Activated naive CD8-positive, alpha-beta T cell treated with anti-CD3 and anti-CD28 coated beads for 36 hours (primary cell): ENCODE data around the gene LLGL2. TPM values are rescaled to one million over a fixed set of nuclear protein-coding genes. Genes with fewer than 3 reads are reported as not detected.
A peak's percentile ranks its signal among the peaks of the same experiment; 100 is the strongest.

ENCODE experiments used
- DNase-seq: peaks from one replicate; pipeline ENCODE4 v3.0.0; 2021
- H3K27ac Mint-ChIP-seq: one replicate; pipeline ENCODE4 v1.8.0; 2022; ENCODE audit warnings: mild to moderate bottlenecking, moderate library complexity, mixed read lengths
- H3K27me3 Mint-ChIP-seq: one replicate; pipeline ENCODE4 v1.8.0; 2022; ENCODE audit warnings: mild to moderate bottlenecking, mixed read lengths
- H3K36me3 Mint-ChIP-seq: one replicate; pipeline ENCODE4 v1.8.0; 2021; ENCODE audit warnings: mild to moderate bottlenecking, mixed read lengths
- H3K4me1 Mint-ChIP-seq: one replicate; pipeline ENCODE4 v1.8.0; 2021; ENCODE audit warnings: mixed read lengths
- H3K4me3 Mint-ChIP-seq: one replicate; pipeline ENCODE4 v1.8.0; 2022; ENCODE audit warnings: mild to moderate bottlenecking, moderate library complexity, mixed read lengths
- H3K9me3 Mint-ChIP-seq: one replicate; pipeline ENCODE4 v1.8.0; 2022; ENCODE audit warnings: mixed read lengths
- total RNA-seq, 2 experiments: library from RNA; stranded (reverse); gene quantifications; one replicate each; pipeline ENCODE4 v1.2.3, GENCODE V29; 2021

LLGL2 gene
- total RNA-seq, 2 experiments from 2014 or later = 4.8 to 5.0 TPM

GRCh38 chr17:75487351-75488070 is 38.0 kb upstream of the LLGL2 start:
- peak overlapping the region; percentile 53 for H3K4me3 Mint-ChIP-seq
- H3K27me3 Mint-ChIP-seq = no peaks in the 10 kb centered on the region
- H3K4me1 Mint-ChIP-seq = peaks cover 18% of the 10 kb centered on the region
- no peaks in the 10 kb centered on the region for H3K9me3 Mint-ChIP-seq
- peaks cover 6% of the 10 kb centered on the region for H3K36me3 Mint-ChIP-seq
- peak overlapping the region; percentile 92 for H3K27ac Mint-ChIP-seq
- DNase-seq = peak; percentile 50

- Mint-ChIP-seq H3K9me3 (no peaks in the 10 kb centered on the region), H3K36me3 (peaks cover 6% of the 10 kb centered on the region), H3K27me3 (no peaks in the 10 kb centered on the region), H3K27ac (peak overlapping the region; percentile 92), H3K4me1 (peaks cover 18% of the 10 kb centered on the region), H3K4me3 (no peak overlapping the region)
- no peak for DNase-seq
Observed at GRCh38 chr17:75488693-75489510, 36.6 kb upstream of the LLGL2 start.

- H3K27ac Mint-ChIP-seq = peak overlapping the region; percentile 31
- peaks cover 18% of the 10 kb centered on the region for H3K4me1 Mint-ChIP-seq
- H3K9me3 Mint-ChIP-seq = no peaks in the 10 kb centered on the region
- H3K27me3 Mint-ChIP-seq = no peaks in the 10 kb centered on the region
- no peak overlapping the region for H3K4me3 Mint-ChIP-seq
- no peak for DNase-seq
- peaks cover 6% of the 10 kb centered on the region for H3K36me3 Mint-ChIP-seq
Observed at GRCh38 chr17:75489511-75489955, 36.0 kb upstream of the LLGL2 start.

GRCh38 chr17:75490173-75490743 is 35.2 kb upstream of the LLGL2 start:
- Mint-ChIP-seq H3K27me3 (no peaks in the 10 kb centered on the region), H3K9me3 (no peaks in the 10 kb centered on the region), H3K4me3 (no peak overlapping the region), H3K36me3 (peaks cover 6% of the 10 kb centered on the region), H3K4me1 (peaks cover 18% of the 10 kb centered on the region), H3K27ac (no peak overlapping the region)
- no peak for DNase-seq

GRCh38 chr17:75490953-75491649 is 34.4 kb upstream of the LLGL2 start:
- Mint-ChIP-seq H3K4me3 (no peak overlapping the region), H3K36me3 (peaks cover 6% of the 10 kb centered on the region), H3K4me1 (peaks cover 18% of the 10 kb centered on the region), H3K9me3 (no peaks in the 10 kb centered on the region), H3K27me3 (no peaks in the 10 kb centered on the region), H3K27ac (no peak overlapping the region)
- DNase-seq = no peak

- Mint-ChIP-seq H3K27ac (no peak overlapping the region), H3K4me3 (no peak overlapping the region), H3K4me1 (peaks cover 16% of the 10 kb centered on the region), H3K27me3 (no peaks in the 10 kb centered on the region), H3K36me3 (peaks cover 5% of the 10 kb centered on the region), H3K9me3 (no peaks in the 10 kb centered on the region)
- DNase-seq = no peak
Observed at GRCh38 chr17:75491680-75492079, 33.8 kb upstream of the LLGL2 start.

GRCh38 chr17:75492555-75493168 is 32.8 kb upstream of the LLGL2 start:
- Mint-ChIP-seq H3K27me3 (no peaks in the 10 kb centered on the region), H3K4me1 (peaks cover 8% of the 10 kb centered on the region), H3K27ac (no peak overlapping the region), H3K9me3 (no peaks in the 10 kb centered on the region), H3K36me3 (no peaks in the 10 kb centered on the region), H3K4me3 (no peak overlapping the region)
- DNase-seq = no peak

GRCh38 chr17:75493476-75494129 is 31.9 kb upstream of the LLGL2 start:
- Mint-ChIP-seq H3K36me3 (no peaks in the 10 kb centered on the region), H3K27me3 (no peaks in the 10 kb centered on the region), H3K27ac (no peak overlapping the region), H3K4me3 (no peak overlapping the region), H3K9me3 (no peaks in the 10 kb centered on the region), H3K4me1 (peaks cover 9% of the 10 kb centered on the region)
- DNase-seq = no peak

- Mint-ChIP-seq H3K9me3 (no peaks in the 10 kb centered on the region), H3K4me1 (peaks cover 5% of the 10 kb centered on the region), H3K27me3 (no peaks in the 10 kb centered on the region), H3K4me3 (no peak overlapping the region), H3K27ac (no peak overlapping the region), H3K36me3 (no peaks in the 10 kb centered on the region)
- DNase-seq = no peak
Observed at GRCh38 chr17:75494326-75494877, 31.1 kb upstream of the LLGL2 start.

- Mint-ChIP-seq H3K4me1 (peaks cover 5% of the 10 kb centered on the region), H3K4me3 (no peak overlapping the region), H3K27me3 (no peaks in the 10 kb centered on the region), H3K36me3 (no peaks in the 10 kb centered on the region), H3K9me3 (no peaks in the 10 kb centered on the region), H3K27ac (no peak overlapping the region)
- DNase-seq = no peak
Observed at GRCh38 chr17:75496005-75496404, 29.5 kb upstream of the LLGL2 start.

GRCh38 chr17:75498039-75498725 is 27.3 kb upstream of the LLGL2 start:
- Mint-ChIP-seq H3K9me3 (no peaks in the 10 kb centered on the region), H3K4me1 (peaks cover 5% of the 10 kb centered on the region), H3K36me3 (no peaks in the 10 kb centered on the region), H3K27me3 (no peaks in the 10 kb centered on the region), H3K27ac (no peak overlapping the region), H3K4me3 (no peak overlapping the region)
- DNase-seq = no peak

- Mint-ChIP-seq H3K36me3 (no peaks in the 10 kb centered on the region), H3K9me3 (no peaks in the 10 kb centered on the region), H3K4me1 (peaks cover 5% of the 10 kb centered on the region), H3K4me3 (no peak overlapping the region), H3K27me3 (no peaks in the 10 kb centered on the region), H3K27ac (no peak overlapping the region)
- no peak for DNase-seq
Observed at GRCh38 chr17:75498726-75499213, 26.7 kb upstream of the LLGL2 start.

GRCh38 chr17:75499313-75500022 is 26.0 kb upstream of the LLGL2 start:
- no peaks in the 10 kb centered on the region for H3K9me3 Mint-ChIP-seq
- H3K4me3 Mint-ChIP-seq = no peak overlapping the region
- H3K4me1 Mint-ChIP-seq = peaks cover 5% of the 10 kb centered on the region
- H3K36me3 Mint-ChIP-seq = no peaks in the 10 kb centered on the region
- H3K27ac Mint-ChIP-seq = no peak overlapping the region
- no peak for DNase-seq
- no peaks in the 10 kb centered on the region for H3K27me3 Mint-ChIP-seq
